NCI-H524 (cell line): ENCODE data around the gene TBX18.

ENCODE experiments used
- DNase-seq, 2 experiments: peaks; one replicate each; lab custom pipeline; 2025; lab: John Stamatoyannopoulos, UW

The TBX18 gene

DNA sequence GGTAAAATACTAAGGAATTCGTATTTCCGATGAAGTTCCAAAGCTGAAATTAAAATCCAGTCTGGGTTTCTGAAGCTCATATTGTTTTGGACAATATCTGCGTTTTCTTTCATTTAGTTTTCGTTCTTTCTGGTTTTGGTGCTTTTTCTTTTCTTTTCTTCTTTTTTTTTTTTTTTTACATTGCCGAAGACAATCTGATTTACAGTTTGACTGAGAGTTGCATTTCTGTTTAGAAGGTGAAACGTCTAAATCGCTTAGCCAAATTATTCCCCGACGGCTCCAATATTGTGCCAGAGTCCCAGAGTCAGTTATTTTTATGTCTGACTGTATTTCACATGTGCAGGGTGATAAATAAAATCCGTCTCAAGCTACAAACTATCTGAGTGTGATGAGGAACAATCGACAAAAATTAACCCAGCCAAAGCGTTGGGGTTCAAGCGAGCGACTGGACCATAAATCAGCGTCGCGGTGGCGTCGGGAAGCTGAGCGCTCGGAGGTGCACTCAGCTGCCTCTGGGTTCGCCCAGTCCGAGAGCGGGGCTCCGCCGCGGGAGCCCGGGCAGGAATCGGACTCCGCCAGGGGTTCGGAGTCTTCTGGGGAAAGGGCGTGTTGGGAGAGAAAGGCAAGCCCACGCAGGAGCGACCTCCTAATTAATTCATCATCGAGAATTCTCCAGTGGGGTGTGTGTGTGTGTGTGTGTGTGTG, 8.2 kb upstream of the TBX18 start:
- no peak for DNase-seq

DNA sequence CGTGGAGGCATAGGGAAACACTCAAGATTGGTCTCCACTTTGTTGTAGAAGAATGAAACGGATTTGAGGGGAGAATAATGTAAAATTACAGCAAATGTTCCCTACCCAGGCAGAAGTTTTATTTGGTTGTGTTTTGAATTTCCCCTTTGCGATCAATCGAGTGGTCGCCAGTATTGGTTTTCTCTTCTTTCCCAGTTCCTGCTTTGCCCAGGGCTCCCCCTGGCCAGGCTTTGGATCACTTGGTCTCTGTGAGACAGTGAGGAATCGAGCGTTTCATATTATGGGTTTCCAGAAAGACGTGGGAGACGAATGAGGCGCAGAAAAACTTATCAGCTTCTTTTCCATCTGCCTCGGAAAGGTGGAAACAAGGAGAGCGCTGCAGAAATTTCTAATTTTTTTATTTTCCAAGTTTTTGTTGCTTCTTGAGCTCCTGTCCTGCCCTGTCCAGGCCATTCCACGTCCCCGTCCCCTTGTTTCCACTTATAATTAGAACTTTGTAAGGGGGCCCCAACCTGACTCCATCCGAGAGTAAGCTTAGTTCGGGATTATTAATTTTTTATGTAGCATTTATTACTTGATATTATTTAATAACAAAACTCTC, 7.5 kb upstream of the TBX18 start:
- no peak for DNase-seq

DNA sequence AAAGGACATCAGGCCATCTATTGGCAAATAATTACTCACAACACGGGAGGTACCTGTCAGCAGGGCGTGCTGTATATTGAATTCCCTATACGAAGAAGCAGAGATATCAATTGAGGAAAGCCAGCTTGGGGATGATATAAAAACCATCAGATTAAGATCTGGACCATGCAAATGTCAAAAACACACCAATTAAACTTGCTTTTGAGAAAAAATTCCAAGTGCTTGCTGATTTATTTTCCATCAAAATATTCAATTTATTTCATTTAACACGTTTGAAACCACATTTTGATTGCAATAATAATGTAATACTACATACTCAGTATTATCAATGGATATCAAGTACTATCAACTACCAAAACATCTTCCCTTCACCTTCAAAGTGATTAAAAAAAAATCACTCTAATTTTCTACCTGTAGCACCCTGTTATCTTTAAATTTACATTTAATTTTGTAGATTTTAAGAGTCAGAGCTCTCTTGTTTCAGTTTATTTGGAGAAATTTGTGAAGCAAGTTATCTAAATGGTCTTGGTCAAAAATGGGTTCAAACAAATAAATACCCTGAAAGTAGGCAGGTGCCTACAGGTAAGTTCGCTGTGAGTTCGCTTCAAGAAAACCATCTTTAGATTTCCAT, 6.8 kb upstream of the TBX18 start:
- DNase-seq, result no peak

DNA sequence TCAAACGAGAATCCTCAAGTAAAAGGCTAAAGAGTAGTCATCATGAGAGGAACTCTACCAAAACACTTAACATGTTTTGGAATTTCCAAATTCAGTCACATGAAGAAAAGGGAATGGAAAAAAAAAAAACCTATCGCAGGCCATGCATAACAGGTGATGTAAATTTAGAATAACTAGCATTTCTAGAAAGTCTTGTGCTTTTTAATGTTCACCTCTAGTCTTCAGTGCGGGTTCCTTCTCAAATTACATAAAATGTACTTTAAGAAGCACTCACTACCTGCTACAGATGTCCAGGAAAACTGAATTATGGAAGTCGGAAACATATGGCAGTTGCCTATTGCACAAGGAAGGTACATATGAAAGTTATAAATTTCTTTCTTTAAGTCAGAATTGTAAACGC, 6.1 kb upstream of the TBX18 start:
- peak in 1 of 2 experiments; percentile 34 for DNase-seq

DNA sequence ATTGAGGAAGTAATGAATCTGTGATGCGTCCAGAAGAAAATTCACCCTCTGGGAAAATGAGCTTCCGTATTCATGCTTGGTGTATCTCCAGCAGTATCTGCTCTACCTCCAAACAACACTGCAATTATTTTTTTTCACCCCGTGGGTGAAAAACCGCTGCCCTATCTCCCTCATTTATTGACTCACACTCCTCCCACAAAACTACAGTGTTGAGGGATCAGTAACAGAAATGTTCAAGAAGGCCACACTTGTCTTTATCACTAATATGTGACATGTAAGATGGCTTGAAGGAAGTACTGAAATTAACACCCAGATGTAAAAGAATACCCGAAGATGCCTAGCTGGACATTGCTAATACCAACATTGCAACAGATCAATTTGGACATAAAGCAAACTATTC, 4.9 kb upstream of the TBX18 start:
- DNase-seq, result no peak

DNA sequence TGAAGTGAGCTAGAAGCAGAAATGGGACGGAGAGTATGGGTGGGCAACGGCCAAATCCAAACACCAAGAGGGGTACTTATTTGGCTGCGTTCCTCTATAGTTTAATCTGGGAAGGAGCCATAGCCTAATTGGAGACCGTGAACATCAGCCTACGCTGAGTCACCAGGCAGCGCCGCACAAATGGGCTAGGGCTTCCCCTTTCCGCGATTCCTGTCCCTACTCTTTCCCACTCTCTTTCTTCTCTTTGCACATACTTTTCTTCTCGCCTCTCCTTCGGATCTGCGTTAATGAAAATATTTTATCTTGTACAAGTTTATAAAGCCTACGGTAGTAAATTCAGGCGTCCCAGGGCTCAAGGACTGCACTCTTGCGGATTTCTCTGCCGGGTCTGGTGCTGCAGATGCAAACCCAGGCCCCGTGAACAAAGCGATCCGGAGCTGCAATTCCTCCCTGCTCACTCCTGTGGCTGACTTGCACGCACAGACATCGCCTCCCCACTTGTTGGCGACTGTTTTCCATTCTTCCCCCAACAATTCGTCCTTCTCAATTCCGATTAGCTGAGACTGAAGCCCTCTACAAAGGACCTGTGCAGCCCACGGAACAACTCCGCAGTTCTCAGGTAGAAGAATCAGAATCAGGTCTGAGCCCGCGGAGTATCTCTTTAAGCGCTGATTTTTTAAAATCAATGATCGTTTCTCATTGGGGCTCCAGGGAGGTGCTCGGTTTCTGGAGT, 4.2 kb upstream of the TBX18 start:
- no peak for DNase-seq

DNA sequence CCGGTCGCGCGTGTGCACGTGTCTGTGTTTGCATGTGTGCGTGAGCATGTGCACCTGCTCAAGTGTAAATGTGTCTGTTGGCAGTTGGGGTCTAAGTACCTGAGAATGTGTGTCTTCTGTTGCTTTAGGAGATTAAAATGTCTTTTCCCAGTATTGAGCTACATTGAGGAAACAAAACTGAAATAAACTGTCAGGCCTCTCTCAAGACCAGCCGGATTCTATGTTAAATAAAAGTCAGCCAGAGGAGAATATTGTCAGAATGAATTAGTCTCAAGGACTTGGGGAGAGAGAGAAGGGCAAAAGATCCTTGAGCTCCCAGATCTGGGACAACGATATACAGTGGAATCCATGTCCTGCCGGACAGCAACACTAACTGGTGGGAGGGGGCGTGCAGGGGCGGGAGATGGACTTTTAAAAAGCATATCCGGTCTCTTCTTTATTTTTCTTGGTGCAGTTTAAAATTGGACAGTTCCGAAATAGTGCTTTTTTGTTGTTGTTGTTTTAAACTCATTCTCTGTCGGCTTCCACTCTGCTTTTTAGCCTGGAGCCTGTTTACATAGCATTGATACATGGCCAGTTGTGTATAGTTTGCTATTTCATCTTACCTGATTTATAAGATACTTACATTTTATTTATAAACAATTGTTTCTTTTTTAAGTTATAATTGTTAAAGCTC, 3.3 kb upstream of the TBX18 start:
- no peak for DNase-seq

DNA sequence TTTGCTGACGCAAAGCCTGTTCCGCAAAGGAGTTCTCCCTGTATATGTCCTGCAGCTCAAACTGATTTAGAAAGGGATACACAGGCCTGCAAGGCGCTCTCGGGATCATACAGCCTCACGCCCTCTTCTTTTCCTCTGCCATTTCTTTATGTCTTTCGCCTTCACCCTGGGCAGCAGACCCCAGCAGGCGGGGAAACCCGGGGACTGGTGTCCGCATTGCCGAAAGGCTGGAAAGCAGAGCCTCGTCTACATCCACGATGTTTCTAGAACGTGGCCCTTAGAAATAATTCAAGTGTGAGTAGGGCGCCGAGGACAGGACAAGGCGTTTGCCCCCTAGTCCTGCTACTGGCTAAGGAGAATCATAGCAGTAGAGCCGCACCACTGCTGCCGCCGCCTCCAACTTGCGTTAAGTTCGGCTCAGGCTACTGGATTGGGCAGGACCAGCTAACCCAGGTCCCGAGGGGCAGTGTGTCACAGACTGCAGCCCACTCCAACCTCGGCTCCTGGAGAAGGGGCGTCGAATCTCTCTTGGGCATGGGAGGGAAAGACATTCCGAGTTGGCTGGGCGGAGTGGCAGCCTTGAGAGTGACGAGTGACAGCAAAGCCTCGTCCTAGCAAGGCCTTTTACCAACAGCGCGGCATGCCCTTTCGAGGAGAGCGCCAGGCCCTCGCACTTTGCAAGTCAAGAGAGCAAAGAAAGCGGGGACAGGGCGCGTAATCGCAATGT, 2.6 kb upstream of the TBX18 start:
- DNase-seq, result no peak

DNA sequence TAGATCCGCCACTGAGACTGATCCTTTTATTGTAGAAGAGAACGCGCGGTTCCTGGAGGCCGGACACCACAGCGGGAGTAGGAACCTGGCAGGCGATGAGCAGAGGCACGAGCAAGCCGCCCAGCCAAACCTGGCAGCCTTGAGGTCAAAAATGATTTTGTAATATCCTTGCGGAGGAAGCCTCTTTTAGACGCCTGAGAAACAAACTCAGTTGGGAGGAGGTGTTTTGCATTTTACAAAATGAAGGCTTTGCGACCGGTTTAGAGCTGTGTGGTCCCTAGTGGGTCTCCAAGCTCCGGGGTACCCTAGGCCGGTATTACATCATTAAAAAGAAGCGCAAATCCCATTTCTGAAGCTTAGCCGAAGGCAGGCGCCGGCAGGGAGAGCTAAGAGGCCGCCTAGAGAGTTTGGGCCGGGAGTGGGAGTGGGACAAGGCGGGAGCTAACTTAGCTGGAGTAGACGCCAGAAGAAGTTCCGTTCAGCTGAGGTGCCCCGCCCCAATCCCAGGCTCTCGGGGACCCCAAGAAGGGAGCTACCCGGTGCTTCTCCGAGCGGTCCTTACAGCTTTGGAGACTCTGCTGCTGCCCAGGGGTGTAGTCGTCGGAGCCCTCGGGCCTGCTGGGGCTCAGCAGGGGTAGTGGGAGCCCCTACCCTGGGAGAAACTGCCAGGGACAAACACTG, 1.9 kb upstream of the TBX18 start:
- no peak for DNase-seq

DNA sequence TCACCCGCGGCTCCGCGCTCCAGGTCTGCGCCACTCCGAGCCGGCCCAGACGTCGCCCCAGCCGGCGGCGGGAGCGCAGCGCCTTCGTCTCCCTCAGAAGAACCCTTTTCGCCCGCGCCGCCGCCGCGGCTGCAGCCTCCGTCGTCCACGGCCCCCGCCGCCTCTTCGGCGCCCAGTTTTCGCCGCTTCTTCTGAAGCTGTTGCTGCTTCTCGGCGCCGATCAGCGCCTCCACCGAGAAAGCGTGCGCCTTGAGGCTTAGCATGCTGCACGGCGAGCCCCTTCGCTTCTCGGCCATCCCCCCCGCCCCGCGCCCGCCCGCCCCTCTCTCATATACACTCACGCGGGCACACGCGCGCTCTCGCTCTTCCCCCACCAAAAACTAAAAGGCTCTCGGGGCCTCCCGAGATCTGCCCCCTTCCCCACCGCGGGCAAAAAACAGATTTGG, 489 bp downstream of the TBX18 start:
- DNase-seq, result peak in 1 of 2 experiments; percentile 33

DNA sequence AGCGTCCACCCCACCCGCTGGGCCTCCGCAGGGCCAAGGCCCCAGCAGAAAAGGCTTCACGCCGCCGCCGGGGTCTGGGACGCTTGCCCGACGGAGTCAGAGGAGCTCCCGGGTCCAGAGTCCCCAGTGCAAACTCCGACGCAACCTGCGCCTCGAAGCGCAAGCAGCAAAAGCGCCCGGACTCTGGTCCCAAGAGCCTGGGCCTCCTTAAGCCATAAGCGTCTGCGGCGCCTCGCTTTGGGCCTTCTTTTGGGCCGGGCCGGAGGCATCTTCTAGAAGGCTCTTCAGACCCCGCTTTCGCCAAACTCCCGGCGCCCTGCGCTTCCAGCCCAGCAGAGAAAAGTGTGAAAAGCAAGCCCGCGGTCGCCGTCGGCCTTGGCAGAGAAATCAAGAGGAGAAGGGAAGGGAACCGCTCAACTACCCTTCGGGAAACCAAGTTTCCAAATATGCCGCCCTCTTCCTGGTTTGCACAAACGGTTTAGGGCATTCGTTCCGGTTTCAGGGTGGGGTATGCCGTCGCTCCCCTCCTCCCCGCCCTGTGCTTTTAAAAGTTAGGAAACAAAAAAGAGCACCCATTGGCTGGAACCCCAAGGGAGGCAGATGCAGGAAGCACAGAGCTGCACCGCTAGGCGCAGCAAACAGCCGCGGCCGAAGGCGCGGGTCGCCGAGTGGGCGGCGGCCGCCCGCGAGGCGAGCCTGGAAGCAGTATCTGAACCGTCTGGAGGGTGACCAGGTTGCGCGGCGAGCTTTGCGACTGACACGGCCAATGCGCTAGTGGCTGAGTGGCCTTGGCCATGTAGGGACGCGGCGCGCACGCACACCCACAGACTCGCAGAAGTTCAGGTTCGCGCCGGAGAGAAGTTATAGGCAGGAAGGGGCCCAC, 1.2 kb downstream of the TBX18 start:
- peak in 1 of 2 experiments; percentile 33 for DNase-seq

DNA sequence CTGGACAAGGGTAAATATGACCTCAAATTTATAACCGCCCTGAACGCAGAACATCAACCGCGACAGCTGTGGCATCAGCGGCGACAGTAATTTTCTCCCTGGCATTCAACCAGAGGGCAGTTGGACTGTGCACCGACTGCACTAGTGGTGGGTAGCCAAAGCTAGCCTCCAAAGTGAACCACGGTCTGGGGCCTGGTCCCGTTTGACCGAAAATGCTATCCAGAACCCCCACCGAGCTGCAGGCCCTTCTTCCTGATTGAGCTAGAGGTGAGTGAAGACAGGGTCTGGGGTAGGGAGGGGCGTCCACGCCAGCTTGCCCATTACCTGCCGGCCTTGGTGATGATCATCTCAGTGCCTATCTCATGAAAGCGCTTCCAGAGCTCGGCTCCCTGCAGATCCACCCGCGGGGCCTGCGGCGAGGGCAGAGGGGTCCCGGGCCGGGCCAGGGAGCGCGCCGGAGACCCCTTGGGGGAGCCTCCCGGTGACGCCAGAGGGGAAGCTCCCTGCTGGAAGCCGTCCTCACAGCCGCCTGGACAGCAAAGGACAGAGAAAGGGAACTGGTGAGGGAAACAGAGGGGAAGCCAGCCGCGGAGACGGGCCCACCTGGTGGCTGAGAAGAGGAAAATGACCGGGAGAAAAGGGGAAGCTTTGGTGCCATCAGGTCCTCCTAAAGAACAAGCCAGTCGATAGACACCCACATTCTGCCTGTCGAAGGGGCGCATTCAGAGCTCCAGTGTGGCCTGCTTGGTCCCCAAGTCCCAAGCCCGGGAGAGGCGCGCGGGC, 2.0 kb downstream of the TBX18 start:
- no peak for DNase-seq

DNA sequence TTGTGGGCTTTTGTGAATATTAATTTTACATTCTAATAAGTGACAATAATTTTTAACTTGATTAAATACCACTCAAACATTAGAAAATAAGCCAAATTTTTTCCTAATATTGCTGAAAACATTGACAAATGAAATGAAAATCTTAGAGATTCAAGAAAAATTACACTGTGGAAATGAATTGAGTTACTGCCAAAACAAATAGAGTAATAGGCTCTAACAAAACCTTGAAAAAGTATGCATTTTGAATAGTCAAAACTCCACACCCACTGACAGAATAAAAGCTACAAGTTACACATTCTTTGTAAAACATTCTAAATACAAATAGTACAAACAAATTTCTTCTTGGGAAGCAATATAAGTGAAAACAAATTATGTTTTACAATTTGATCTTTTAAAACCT, 5.9 kb downstream of the TBX18 start:
- no peak for DNase-seq

DNA sequence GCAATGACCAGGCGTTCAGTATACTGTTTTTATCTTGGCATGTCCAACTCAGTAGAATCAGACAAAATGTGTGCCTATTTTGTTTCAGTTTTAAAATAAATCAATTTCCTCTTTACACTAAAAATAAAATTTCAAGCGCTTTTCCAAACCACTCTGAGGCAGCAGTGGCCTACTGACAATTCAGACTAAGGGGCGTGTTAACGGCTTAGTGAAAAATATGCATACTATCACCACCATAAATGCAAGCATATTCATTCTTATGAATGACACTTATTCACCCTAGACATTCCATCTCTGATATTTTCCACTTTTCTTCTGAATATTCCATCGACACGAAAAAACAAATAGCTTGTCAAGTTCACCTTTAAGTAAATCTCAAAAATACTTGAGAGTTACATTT, 7.5 kb downstream of the TBX18 start:
- no peak for DNase-seq

DNA sequence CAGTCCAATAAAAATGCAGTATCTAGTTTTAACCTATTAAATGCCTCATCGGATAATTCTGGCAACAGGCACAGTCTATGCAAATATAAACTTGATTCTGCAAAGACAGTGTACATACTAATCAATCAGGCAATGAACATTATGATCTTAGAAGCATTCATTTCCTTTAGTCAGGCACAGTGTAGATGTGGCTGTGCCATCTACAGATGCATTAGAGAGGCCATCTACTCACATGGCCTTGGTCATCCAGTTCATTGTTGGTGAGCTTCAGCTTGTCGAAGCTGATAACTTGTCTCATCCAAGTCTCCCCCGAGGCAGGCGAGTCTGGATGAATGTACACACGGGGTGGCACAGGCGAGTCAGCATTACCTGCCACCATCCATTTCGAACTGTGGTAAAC, 7.9 kb downstream of the TBX18 start:
- no peak for DNase-seq

DNA sequence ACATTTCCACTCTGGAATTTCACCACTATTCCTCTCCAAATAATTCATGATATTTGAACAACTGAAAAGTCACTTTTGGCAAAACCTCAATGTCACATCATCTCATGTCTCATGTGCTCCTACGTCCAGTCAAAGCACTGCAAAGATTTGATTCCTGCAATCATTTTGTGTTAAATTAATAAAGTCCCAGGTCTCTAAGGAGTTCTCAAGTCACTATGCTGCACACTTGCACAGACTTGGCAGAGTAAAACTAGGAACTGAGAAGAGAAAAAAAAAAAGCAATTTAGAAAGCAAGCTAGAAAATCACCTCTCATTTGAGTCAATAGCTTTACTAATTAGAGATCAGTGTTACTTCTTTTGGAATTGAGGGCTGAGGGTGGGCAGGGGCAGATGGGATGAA, 11.2 kb downstream of the TBX18 start:
- no peak for DNase-seq

DNA sequence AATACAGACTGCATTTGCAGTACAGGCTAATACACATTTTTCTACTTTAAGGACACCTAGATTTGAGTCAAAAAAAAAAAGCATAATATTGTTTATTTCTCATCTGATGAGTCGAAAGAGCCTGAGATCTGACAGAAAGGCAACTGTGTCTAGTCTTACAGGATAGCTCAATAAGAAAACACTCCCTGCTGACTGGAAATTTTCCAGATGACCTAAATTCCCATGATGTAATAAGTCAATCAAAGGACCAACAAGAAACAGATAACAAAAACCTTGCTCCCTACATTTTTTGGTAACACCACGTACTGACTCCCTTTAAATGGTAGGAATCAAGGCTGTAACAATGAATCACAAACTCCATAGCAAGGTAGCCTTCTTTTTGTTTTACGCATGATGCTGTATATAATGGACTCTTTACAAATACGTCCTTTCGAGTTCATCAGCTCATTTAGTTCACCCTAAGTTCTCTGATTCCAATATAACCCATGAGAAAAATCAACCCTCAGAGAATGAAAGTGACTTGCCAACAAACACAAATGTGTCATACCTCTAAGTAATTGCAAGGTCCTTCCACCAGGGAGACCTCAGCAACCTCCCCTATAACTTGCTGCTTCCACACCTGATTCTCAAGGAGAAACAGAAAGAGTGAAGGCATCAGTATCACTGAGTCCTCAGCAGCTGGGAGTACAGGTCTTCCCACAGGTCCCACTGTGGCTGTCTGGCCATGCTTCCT, 12.1 kb downstream of the TBX18 start:
- DNase-seq, result no peak

DNA sequence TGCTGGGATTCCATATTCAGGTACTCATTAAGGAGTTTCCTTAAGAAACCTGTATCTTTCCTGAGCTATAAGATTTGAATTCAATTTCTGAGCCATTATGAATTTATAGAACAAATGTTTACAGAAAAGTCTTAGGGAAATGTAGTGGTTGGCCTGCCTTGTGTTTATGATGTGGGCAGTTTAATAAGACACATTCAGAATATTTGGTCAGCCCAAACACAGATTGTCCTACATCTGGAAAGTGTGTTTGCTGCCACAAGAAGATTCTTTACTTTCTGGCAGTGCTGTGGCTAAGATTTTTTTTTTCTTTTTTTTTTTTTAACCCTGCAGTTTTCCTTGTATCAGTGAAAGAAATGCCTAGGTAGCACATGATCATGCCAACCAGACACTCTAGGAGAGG, 15.2 kb downstream of the TBX18 start:
- DNase-seq, result no peak
